HG03108 (cell line): ENCODE data around the gene EPN2.
"Not testable (repeated sequence)": the region's sequence is repeated elsewhere in the genome, so short reads cannot be mapped to it uniquely, and the experiment has no call there.

Experiments used
- ATAC-seq: cut with Tn5 transposase; IDR thresholded peaks from one replicate; pipeline ENCODE4 v1.9.1; 2021; ENCODE audit warnings: moderate library complexity; ENCODE audit not compliant: unreplicated experiment

The EPN2 gene

GRCh38 chr17:19343256-19343630 is 106.1 kb downstream of the EPN2 start:
- no peak for ATAC-seq

GRCh38 chr17:19343671-19344151 is 106.5 kb downstream of the EPN2 start:
- ATAC-seq = no peak

GRCh38 chr17:19344311-19345066 is 107.3 kb downstream of the EPN2 start:
- no peak for ATAC-seq

- ATAC-seq = no peak
These were observed 107.9 kb downstream of the EPN2 start for GRCh38 chr17:19345067-19345460.

- no peak for ATAC-seq
These were observed 108.6 kb downstream of the EPN2 start for GRCh38 chr17:19345486-19346350.

GRCh38 chr17:19346351-19347255 is 109.4 kb downstream of the EPN2 start:
- ATAC-seq = no peak

GRCh38 chr17:19347323-19348080 is 110.3 kb downstream of the EPN2 start:
- ATAC-seq = no peak

GRCh38 chr17:19348081-19348650 is 111.0 kb downstream of the EPN2 start:
- no peak for ATAC-seq

GRCh38 chr17:19348806-19349205 is 111.6 kb downstream of the EPN2 start:
- no peak for ATAC-seq

GRCh38 chr17:19353401-19353800 is 116.2 kb downstream of the EPN2 start:
- not testable (repeated sequence) for ATAC-seq

GRCh38 chr17:19354748-19355147 is 117.6 kb downstream of the EPN2 start:
- ATAC-seq = no peak

GRCh38 chr17:19357351-19357750 is 120.2 kb downstream of the EPN2 start:
- no peak for ATAC-seq

- no peak for ATAC-seq
These were observed 120.6 kb downstream of the EPN2 start for GRCh38 chr17:19357761-19358160.

GRCh38 chr17:19359151-19359550 is 122.0 kb downstream of the EPN2 start:
- ATAC-seq = no peak

- no peak for ATAC-seq
These were observed 122.7 kb downstream of the EPN2 start for GRCh38 chr17:19359856-19360255.

- no peak for ATAC-seq
These were observed 123.6 kb downstream of the EPN2 start for GRCh38 chr17:19360772-19361171.

GRCh38 chr17:19361326-19361725 is 124.2 kb downstream of the EPN2 start:
- ATAC-seq = no peak

GRCh38 chr17:19361944-19362276 is 124.7 kb downstream of the EPN2 start:
- no peak for ATAC-seq

- peak; percentile 66 for ATAC-seq
These were observed 125.3 kb downstream of the EPN2 start, which contains the start of gene B9D1 for GRCh38 chr17:19362277-19363113. Gene B9D1, minus strand, starts transcription at chr17:19362723. Its CDS starts 154 bp downstream, at chr17:19362569.
